Ishikawa (cell line): Measurements from ENCODE around the gene CNIH2.

Source experiments
- EP300 ChIP-seq: IDR thresholded peaks from 2 replicates; pipeline ENCODE4 v1.6.1; 2012; ENCODE audit warnings: borderline replicate concordance
- FOXM1 ChIP-seq: IDR thresholded peaks from 2 replicates; pipeline ENCODE4 v1.6.1; 2012; ENCODE audit warnings: low read depth, borderline replicate concordance
- RAD21 ChIP-seq: IDR thresholded peaks from 2 replicates; pipeline ENCODE4 v1.6.1; 2012; ENCODE audit warnings: low read depth
- TAF1 ChIP-seq: IDR thresholded peaks from 2 replicates; pipeline ENCODE4 v1.6.1; 2012; ENCODE audit warnings: low read depth, mild to moderate bottlenecking
- TCF12 ChIP-seq: IDR thresholded peaks from 2 replicates; pipeline ENCODE4 v1.6.1; 2012; ENCODE audit warnings: low read depth
- YY1 ChIP-seq: IDR thresholded peaks from 2 replicates; pipeline ENCODE4 v1.6.1; 2012; ENCODE audit warnings: low read depth
- TF ChIP-seq, protein P1 (sequence below): IDR thresholded peaks from 2 replicates; pipeline ENCODE4 v1.6.1; 2012; ENCODE audit warnings: low read depth, mild to moderate bottlenecking
- TF ChIP-seq, protein P2 (sequence below): IDR thresholded peaks from 2 replicates; pipeline ENCODE4 v1.6.1; 2012
- TF ChIP-seq, protein P3 (sequence below): IDR thresholded peaks from 2 replicates; pipeline ENCODE4 v1.6.1; 2012

DNA sequence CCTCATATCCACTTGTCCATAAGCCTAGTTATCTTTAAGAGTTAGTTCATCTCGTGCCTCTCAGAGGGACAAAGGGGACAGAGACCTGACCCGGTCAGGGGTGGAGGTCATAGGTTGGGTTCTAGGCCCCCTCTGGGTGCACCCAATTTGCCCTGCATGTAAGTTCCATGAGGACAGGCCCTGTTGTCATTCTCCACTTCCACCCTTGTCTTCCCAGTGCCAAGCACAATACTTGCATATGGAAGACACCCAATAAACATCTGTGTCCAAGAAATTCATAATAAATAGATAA is 12.3 kb downstream of the CNIH2 start:
- TF ChIP-seq, protein P1, sequence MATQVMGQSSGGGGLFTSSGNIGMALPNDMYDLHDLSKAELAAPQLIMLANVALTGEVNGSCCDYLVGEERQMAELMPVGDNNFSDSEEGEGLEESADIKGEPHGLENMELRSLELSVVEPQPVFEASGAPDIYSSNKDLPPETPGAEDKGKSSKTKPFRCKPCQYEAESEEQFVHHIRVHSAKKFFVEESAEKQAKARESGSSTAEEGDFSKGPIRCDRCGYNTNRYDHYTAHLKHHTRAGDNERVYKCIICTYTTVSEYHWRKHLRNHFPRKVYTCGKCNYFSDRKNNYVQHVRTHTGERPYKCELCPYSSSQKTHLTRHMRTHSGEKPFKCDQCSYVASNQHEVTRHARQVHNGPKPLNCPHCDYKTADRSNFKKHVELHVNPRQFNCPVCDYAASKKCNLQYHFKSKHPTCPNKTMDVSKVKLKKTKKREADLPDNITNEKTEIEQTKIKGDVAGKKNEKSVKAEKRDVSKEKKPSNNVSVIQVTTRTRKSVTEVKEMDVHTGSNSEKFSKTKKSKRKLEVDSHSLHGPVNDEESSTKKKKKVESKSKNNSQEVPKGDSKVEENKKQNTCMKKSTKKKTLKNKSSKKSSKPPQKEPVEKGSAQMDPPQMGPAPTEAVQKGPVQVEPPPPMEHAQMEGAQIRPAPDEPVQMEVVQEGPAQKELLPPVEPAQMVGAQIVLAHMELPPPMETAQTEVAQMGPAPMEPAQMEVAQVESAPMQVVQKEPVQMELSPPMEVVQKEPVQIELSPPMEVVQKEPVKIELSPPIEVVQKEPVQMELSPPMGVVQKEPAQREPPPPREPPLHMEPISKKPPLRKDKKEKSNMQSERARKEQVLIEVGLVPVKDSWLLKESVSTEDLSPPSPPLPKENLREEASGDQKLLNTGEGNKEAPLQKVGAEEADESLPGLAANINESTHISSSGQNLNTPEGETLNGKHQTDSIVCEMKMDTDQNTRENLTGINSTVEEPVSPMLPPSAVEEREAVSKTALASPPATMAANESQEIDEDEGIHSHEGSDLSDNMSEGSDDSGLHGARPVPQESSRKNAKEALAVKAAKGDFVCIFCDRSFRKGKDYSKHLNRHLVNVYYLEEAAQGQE = no peak
- TF ChIP-seq, protein P2, sequence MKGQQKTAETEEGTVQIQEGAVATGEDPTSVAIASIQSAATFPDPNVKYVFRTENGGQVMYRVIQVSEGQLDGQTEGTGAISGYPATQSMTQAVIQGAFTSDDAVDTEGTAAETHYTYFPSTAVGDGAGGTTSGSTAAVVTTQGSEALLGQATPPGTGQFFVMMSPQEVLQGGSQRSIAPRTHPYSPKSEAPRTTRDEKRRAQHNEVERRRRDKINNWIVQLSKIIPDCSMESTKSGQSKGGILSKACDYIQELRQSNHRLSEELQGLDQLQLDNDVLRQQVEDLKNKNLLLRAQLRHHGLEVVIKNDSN = no peak
- TF ChIP-seq TAF1 (no peak), YY1 (no peak), EP300 (no peak), RAD21 (no peak), TCF12 (no peak), FOXM1 (no peak)
- TF ChIP-seq, protein P3, sequence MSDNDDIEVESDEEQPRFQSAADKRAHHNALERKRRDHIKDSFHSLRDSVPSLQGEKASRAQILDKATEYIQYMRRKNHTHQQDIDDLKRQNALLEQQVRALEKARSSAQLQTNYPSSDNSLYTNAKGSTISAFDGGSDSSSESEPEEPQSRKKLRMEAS = no peak
